Endodermal cell (in vitro differentiated cells): ENCODE results near the gene HYDIN. TPM values are rescaled to one million over a fixed set of nuclear protein-coding genes. Genes with fewer than 3 reads are reported as not detected.
"Not testable (repeated sequence)": the region's sequence is repeated elsewhere in the genome, so short reads cannot be mapped to it uniquely, and the experiment has no call there.

Experiments
- DNase-seq: peaks from one replicate; pipeline ENCODE4 v3.0.0-alpha.2; 2017
- H3K27ac ChIP-seq: 2 replicates; pipeline ENCODE4 v1.5.1; 2013; ENCODE audit warnings: mild to moderate bottlenecking, low read depth, low read length, moderate library complexity
- H3K27me3 ChIP-seq: 2 replicates; pipeline ENCODE4 v1.6.1; 2013; ENCODE audit warnings: mild to moderate bottlenecking, low read length, moderate library complexity; ENCODE audit not compliant: insufficient read depth, control insufficient read depth, poor library complexity, severe bottlenecking
- H3K36me3 ChIP-seq: 2 replicates; pipeline ENCODE4 v1.7.0; 2013; ENCODE audit warnings: mild to moderate bottlenecking, low read length, moderate library complexity; ENCODE audit not compliant: control insufficient read depth, insufficient read depth
- H3K4me1 ChIP-seq: one replicate; pipeline ENCODE4 v1.7.0; 2013; ENCODE audit warnings: low read length; ENCODE audit not compliant: control insufficient read depth, insufficient read depth
- H3K4me3 ChIP-seq: 2 replicates; pipeline ENCODE4 v1.5.1; 2013; ENCODE audit warnings: mild to moderate bottlenecking, low read length, moderate library complexity
- H3K9ac ChIP-seq: 2 replicates; pipeline ENCODE4 v1.6.1; 2013; ENCODE audit warnings: mild to moderate bottlenecking, low read length, moderate library complexity; ENCODE audit not compliant: poor library complexity, severe bottlenecking; ENCODE audit errors: extremely low read depth
- H3K9me3 ChIP-seq: 2 replicates; pipeline ENCODE4 v1.6.1; 2013; ENCODE audit warnings: mild to moderate bottlenecking, low read length, moderate library complexity; ENCODE audit not compliant: control insufficient read depth
- H3K27ac Mint-ChIP-seq: 2 replicates; pipeline ENCODE4 v1.8.0; 2020; ENCODE audit warnings: mixed read lengths
- H3K27me3 Mint-ChIP-seq: 2 replicates; pipeline ENCODE4 v1.8.0; 2021; ENCODE audit warnings: mild to moderate bottlenecking, mixed read lengths; ENCODE audit not compliant: insufficient read depth
- H3K36me3 Mint-ChIP-seq: 2 replicates; pipeline ENCODE4 v1.8.0; 2020; ENCODE audit warnings: low read depth, mixed read lengths
- H3K4me1 Mint-ChIP-seq: 2 replicates; pipeline ENCODE4 v1.8.0; 2020; ENCODE audit warnings: mixed read lengths
- H3K4me3 Mint-ChIP-seq: 2 replicates; pipeline ENCODE4 v1.8.0; 2020; ENCODE audit warnings: mild to moderate bottlenecking, moderate library complexity, mixed read lengths
- H3K9me3 Mint-ChIP-seq: 2 replicates; pipeline ENCODE4 v1.8.0; 2020; ENCODE audit warnings: mild to moderate bottlenecking, mixed read lengths
- WGBS, 2 experiments: methylation state at CpG; one replicate each; pipeline versions ENCODE4 v1.1.5 to v1.1.7; 2013; ENCODE audit warnings: missing lambda C conversion rate in 2 of 2, mixed read lengths in 1 of 2; ENCODE audit not compliant: insufficient coverage in 1 of 2, insufficient read length in 1 of 2; 5-methylcytosine and 5-hydroxymethylcytosine counted together
- total RNA-seq, 2 donors: library from RNA; stranded (reverse); fragmentation: NEBNext Ultra II Directional in 1 of 2; extraction: Animal tissue kit (Norgen Biotek cat#: 25700) in 1 of 2; gene quantifications; 2 replicates in 1 of 2; 3 replicates in 1 of 2; pipeline ENCODE4 v1.2.1, GENCODE V29; 2021

The HYDIN gene
- total RNA-seq, 2 donors from 2014 or later: 6.4 to 7.7 TPM

- H3K27ac ChIP-seq, H3K4me1 ChIP-seq, DNase-seq, H3K36me3 ChIP-seq, H3K9me3 Mint-ChIP-seq, H3K27me3 ChIP-seq, H3K9ac ChIP-seq, H3K9me3 ChIP-seq, H3K4me3 Mint-ChIP-seq, H3K36me3 Mint-ChIP-seq, H3K27ac Mint-ChIP-seq, H3K27me3 Mint-ChIP-seq, H3K4me1 Mint-ChIP-seq, H3K4me3 ChIP-seq: not testable (repeated sequence)
- 100% methylated on average over 1 of the region's 4 CpGs; no CpG with 5 or more reads in 1 of the 2 experiments for WGBS, 2 experiments
These were observed 192.1 kb downstream of the HYDIN start for GRCh38 chr16:71038421-71038820.

DNA sequence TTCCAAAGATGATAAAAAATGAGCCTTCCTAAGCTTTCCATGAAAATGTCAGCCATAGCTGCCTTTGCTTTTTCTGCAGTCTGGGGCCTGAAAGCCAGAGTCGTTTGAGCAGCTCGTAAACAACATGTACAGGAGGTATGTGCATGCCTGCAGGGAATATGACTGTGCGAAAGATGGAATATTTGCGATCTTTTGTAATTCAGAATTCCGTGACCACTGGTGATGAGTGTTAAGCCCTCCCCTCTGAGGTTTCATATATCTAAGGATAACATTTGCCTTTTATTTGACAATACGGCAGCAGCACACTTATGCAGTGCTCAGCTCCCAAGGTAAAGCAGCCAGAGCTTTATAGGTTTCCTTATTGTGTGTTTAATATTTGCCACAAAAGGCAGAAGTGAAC, 192.5 kb downstream of the HYDIN start:
- not testable (repeated sequence) for H3K9me3 Mint-ChIP-seq, H3K27me3 Mint-ChIP-seq, H3K27me3 ChIP-seq, H3K36me3 Mint-ChIP-seq, H3K9ac ChIP-seq, H3K9me3 ChIP-seq, H3K36me3 ChIP-seq, H3K4me3 Mint-ChIP-seq, H3K27ac ChIP-seq, H3K4me1 ChIP-seq, H3K27ac Mint-ChIP-seq, H3K4me3 ChIP-seq, H3K4me1 Mint-ChIP-seq
- 84% methylated on average over 5 of the region's 6 CpGs; no CpG with 5 or more reads in 1 of the 2 experiments for WGBS, 2 experiments
- peak; percentile 4 for DNase-seq

GRCh38 chr16:71028032-71028727, 202.3 kb downstream of the HYDIN start:
- peak overlapping the region; percentile 64 for H3K27ac Mint-ChIP-seq
- H3K36me3 ChIP-seq, H3K4me3 Mint-ChIP-seq, H3K4me3 ChIP-seq, H3K36me3 Mint-ChIP-seq, H3K27me3 Mint-ChIP-seq, H3K4me1 Mint-ChIP-seq, H3K4me1 ChIP-seq, H3K9ac ChIP-seq, H3K9me3 Mint-ChIP-seq, H3K9me3 ChIP-seq, DNase-seq, H3K27me3 ChIP-seq: not testable (repeated sequence)
- WGBS, 2 experiments: 26% methylated on average over 4 of the region's 8 CpGs; no CpG with 5 or more reads in 1 of the 2 experiments
- H3K27ac ChIP-seq: peak overlapping the region; percentile 44

DNA sequence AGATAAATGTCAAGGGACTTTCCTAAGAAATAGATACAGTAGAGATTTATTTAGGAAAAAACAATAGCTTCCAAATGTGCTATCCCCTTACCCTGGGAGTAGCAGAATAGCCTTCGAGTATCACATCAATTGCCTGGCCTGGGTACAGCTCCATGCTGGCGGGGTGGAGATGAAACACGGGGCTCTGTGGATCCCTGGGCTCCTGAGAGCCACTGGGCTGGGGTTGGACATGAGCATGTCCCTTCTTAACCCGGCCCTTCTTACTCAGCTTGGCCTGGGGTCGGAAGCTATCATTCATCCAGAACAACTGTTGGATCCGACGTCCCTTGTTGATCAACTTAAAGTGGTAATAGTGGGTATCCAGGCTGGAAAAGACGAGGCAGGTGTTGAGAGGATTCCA, 203.0 kb downstream of the HYDIN start:
- H3K4me1 Mint-ChIP-seq, H3K27me3 Mint-ChIP-seq, H3K4me3 ChIP-seq, H3K36me3 ChIP-seq, H3K27ac ChIP-seq, DNase-seq, H3K9ac ChIP-seq, H3K36me3 Mint-ChIP-seq, H3K27ac Mint-ChIP-seq, H3K9me3 ChIP-seq, H3K27me3 ChIP-seq, H3K9me3 Mint-ChIP-seq, H3K4me3 Mint-ChIP-seq, H3K4me1 ChIP-seq: not testable (repeated sequence)
- no CpG with 5 or more reads among the region's 8 CpGs for WGBS, 2 experiments

GRCh38 chr16:71023851-71024439, 206.6 kb downstream of the HYDIN start:
- not testable (repeated sequence) for H3K36me3 ChIP-seq, H3K27me3 Mint-ChIP-seq, H3K4me1 ChIP-seq, DNase-seq, H3K36me3 Mint-ChIP-seq, H3K9me3 ChIP-seq, H3K4me3 Mint-ChIP-seq, H3K27me3 ChIP-seq, H3K27ac Mint-ChIP-seq, H3K27ac ChIP-seq, H3K9me3 Mint-ChIP-seq, H3K4me1 Mint-ChIP-seq, H3K4me3 ChIP-seq, H3K9ac ChIP-seq
- WGBS, 2 experiments: 100% methylated on average over 1 of the region's 3 CpGs; no CpG with 5 or more reads in 1 of the 2 experiments

GRCh38 chr16:71021961-71022537, 208.5 kb downstream of the HYDIN start:
- H3K27ac ChIP-seq, H3K4me1 ChIP-seq, H3K4me1 Mint-ChIP-seq, H3K27ac Mint-ChIP-seq, H3K4me3 Mint-ChIP-seq, H3K36me3 ChIP-seq, H3K27me3 ChIP-seq, H3K4me3 ChIP-seq, DNase-seq, H3K9me3 ChIP-seq, H3K9me3 Mint-ChIP-seq, H3K9ac ChIP-seq, H3K27me3 Mint-ChIP-seq, H3K36me3 Mint-ChIP-seq: not testable (repeated sequence)
- WGBS, 2 experiments: 83 to 100% methylated on average over 2 to 3 of the region's 5 CpGs
